ENCODE measurements around the gene ATP8A2.

ATP8A2 gene

GRCh38 chr13:25741796-25742195, 370.0 kb downstream of the ATP8A2 start:
- TF ChIP-seq CTCF (IDR thresholded peaks at IDR 0.05; ENCODE audit: low read depth, low read length): no peak
- H3K4me3 ChIP-seq (ENCODE audit: low read depth, low read length): no peak overlapping the region

GRCh38 chr13:25742220-25742619, 370.4 kb downstream of the ATP8A2 start:
- no peak for TF ChIP-seq CTCF (IDR thresholded peaks at IDR 0.05; ENCODE audit: low read depth, low read length)
- H3K4me3 ChIP-seq (ENCODE audit: low read depth, low read length): no peak overlapping the region

- TF ChIP-seq CTCF (IDR thresholded peaks at IDR 0.05; ENCODE audit: low read depth, low read length): no peak
- H3K4me3 ChIP-seq (ENCODE audit: low read depth, low read length): no peak overlapping the region
Measured at GRCh38 chr13:25743421-25743820, 371.6 kb downstream of the ATP8A2 start.

- TF ChIP-seq CTCF (IDR thresholded peaks at IDR 0.05; ENCODE audit: low read depth, low read length): no peak
- H3K4me3 ChIP-seq (ENCODE audit: low read depth, low read length): no peak overlapping the region
Measured at GRCh38 chr13:25744178-25744577, 372.4 kb downstream of the ATP8A2 start.

- TF ChIP-seq CTCF (IDR thresholded peaks at IDR 0.05; ENCODE audit: low read depth, low read length): no peak
- no peak overlapping the region for H3K4me3 ChIP-seq (ENCODE audit: low read depth, low read length)
Measured at GRCh38 chr13:25746131-25746530, 374.4 kb downstream of the ATP8A2 start.

GRCh38 chr13:25752957-25753551, 381.3 kb downstream of the ATP8A2 start:
- no peak overlapping the region for H3K4me3 ChIP-seq (ENCODE audit: low read depth, low read length)
- TF ChIP-seq CTCF (IDR thresholded peaks at IDR 0.05; ENCODE audit: low read depth, low read length): no peak

GRCh38 chr13:25753976-25754375, 382.2 kb downstream of the ATP8A2 start:
- no peak for TF ChIP-seq CTCF (IDR thresholded peaks at IDR 0.05; ENCODE audit: low read depth, low read length)
- no peak overlapping the region for H3K4me3 ChIP-seq (ENCODE audit: low read depth, low read length)

Data from WI38 (cell line).